Liver (tissue), 9 donors: Measurements from ENCODE around the gene MBNL3. TPM values are rescaled to one million over a fixed set of nuclear protein-coding genes. Genes with fewer than 3 reads are reported as not detected.

Experiments used
- DNase-seq: peaks from one replicate; pipeline ENCODE4 v3.0.0-alpha.2; 2017; ENCODE audit warnings: low spot score
- H3K27ac ChIP-seq, 2 donors: one replicate each; pipeline ENCODE4 v1.7.0; 2013; ENCODE audit warnings: inconsistent platforms in 2 of 2, low read length in 2 of 2, control low read depth in 1 of 2, low read depth in 1 of 2, mild to moderate bottlenecking in 1 of 2
- H3K27me3 ChIP-seq, 4 donors: one replicate each; pipeline versions ENCODE4 v1.6.1 to v1.7.0; 2013; ENCODE audit warnings: low read length in 3 of 4, inconsistent platforms in 1 of 4, mild to moderate bottlenecking in 1 of 4, moderate library complexity in 1 of 4; ENCODE audit not compliant: control insufficient read depth in 4 of 4, insufficient read depth in 4 of 4
- H3K36me3 ChIP-seq, 4 donors: one replicate each; pipeline versions ENCODE4 v1.6.1 to v1.7.0; 2013; ENCODE audit warnings: low read length in 3 of 4, mild to moderate bottlenecking in 3 of 4, low read depth in 1 of 4, moderate library complexity in 1 of 4; ENCODE audit not compliant: control insufficient read depth in 4 of 4, insufficient read depth in 3 of 4
- H3K4me1 ChIP-seq, 4 donors: one replicate each; pipeline versions ENCODE4 v1.6.1 to v1.7.0; 2013; ENCODE audit warnings: low read length in 3 of 4, mild to moderate bottlenecking in 3 of 4, moderate library complexity in 1 of 4; ENCODE audit not compliant: control insufficient read depth in 4 of 4, insufficient read depth in 4 of 4
- H3K4me3 ChIP-seq, 3 donors: one replicate each; pipeline versions ENCODE4 v1.6.1 to v1.7.0; 2013; ENCODE audit warnings: low read length in 3 of 3, control low read depth in 1 of 3, low read depth in 1 of 3, mild to moderate bottlenecking in 1 of 3
- H3K9ac ChIP-seq, 2 donors: one replicate each; pipeline ENCODE4 v1.7.0; 2013; ENCODE audit warnings: low read length in 2 of 2, mild to moderate bottlenecking in 2 of 2, moderate library complexity in 2 of 2, control low read depth in 1 of 2, low read depth in 1 of 2
- H3K9me3 ChIP-seq, 4 donors: one replicate each; pipeline versions ENCODE4 v1.6.1 to v1.7.0; 2013; ENCODE audit warnings: low read length in 3 of 4; ENCODE audit not compliant: control insufficient read depth in 4 of 4
- ATF3 ChIP-seq: IDR thresholded peaks from 2 replicates; pipeline ENCODE4 v1.6.1; 2016; ENCODE audit warnings: antibody characterized with exemption
- CTCF ChIP-seq: fragments of 150-350 bp; IDR thresholded peaks from 2 replicates; pipeline ENCODE4 v1.5.1; 2017; ENCODE audit warnings: improper control_type of control experiment, low read depth, low read length; ENCODE audit not compliant: missing input control
- EGR1 ChIP-seq, 2 donors: IDR thresholded peaks; 2 replicates each; pipeline ENCODE4 v1.6.1; 2016 to 2018; ENCODE audit warnings: antibody characterized with exemption in 2 of 2, low read depth in 2 of 2
- FOXA1 ChIP-seq: IDR thresholded peaks from 2 replicates; pipeline ENCODE4 v1.6.1; 2016; ENCODE audit warnings: antibody characterized with exemption
- FOXA2 ChIP-seq: IDR thresholded peaks from 2 replicates; pipeline ENCODE4 v1.6.1; 2016; ENCODE audit warnings: antibody characterized with exemption
- GABPA ChIP-seq, 2 donors: IDR thresholded peaks in 1 of 2; conservative IDR thresholded peaks in 1 of 2; 2 replicates each; pipeline ENCODE4 v1.6.1; 2016; ENCODE audit warnings: antibody characterized with exemption in 2 of 2, mild to moderate bottlenecking in 1 of 2, moderate library complexity in 1 of 2
- HNF4A ChIP-seq, 2 donors: conservative IDR thresholded peaks; 2 replicates each; pipeline ENCODE4 v1.6.1; 2016; ENCODE audit warnings: antibody characterized with exemption in 2 of 2, mild to moderate bottlenecking in 2 of 2
- HNF4G ChIP-seq: IDR thresholded peaks from 2 replicates; pipeline ENCODE4 v1.6.1; 2016; ENCODE audit warnings: antibody characterized with exemption
- JUND ChIP-seq, 2 donors: IDR thresholded peaks; 2 replicates each; pipeline ENCODE4 v1.6.1; 2016; ENCODE audit warnings: antibody characterized with exemption in 2 of 2
- MAX ChIP-seq: IDR thresholded peaks from 2 replicates; pipeline ENCODE4 v1.6.1; 2016; ENCODE audit warnings: antibody characterized with exemption
- NR2F2 ChIP-seq: IDR thresholded peaks from 2 replicates; pipeline ENCODE4 v1.6.1; 2016; ENCODE audit warnings: antibody characterized with exemption
- RAD21 ChIP-seq, 2 donors: IDR thresholded peaks; 2 replicates each; pipeline ENCODE4 v1.6.1; 2016; ENCODE audit warnings: antibody characterized with exemption in 2 of 2, mild to moderate bottlenecking in 2 of 2
- REST ChIP-seq: IDR thresholded peaks from 2 replicates; pipeline ENCODE4 v1.6.1; 2016; ENCODE audit warnings: antibody characterized with exemption, mild to moderate bottlenecking
- RXRA ChIP-seq, 2 donors: IDR thresholded peaks; 2 replicates each; pipeline ENCODE4 v1.6.1; 2017 to 2018; ENCODE audit warnings: antibody characterized with exemption in 2 of 2, mild to moderate bottlenecking in 1 of 2
- SP1 ChIP-seq: IDR thresholded peaks from 2 replicates; pipeline ENCODE4 v1.6.1; 2018; ENCODE audit warnings: antibody characterized with exemption, mild to moderate bottlenecking
- TAF1 ChIP-seq: conservative IDR thresholded peaks from 2 replicates; pipeline ENCODE4 v1.6.1; 2016; ENCODE audit warnings: antibody characterized with exemption, mild to moderate bottlenecking
- YY1 ChIP-seq: IDR thresholded peaks from 2 replicates; pipeline ENCODE4 v1.6.1; 2016; ENCODE audit warnings: antibody characterized with exemption, mild to moderate bottlenecking
- ZBTB33 ChIP-seq: IDR thresholded peaks from 2 replicates; pipeline ENCODE4 v1.6.1; 2016; ENCODE audit warnings: antibody characterized with exemption
- WGBS: extraction: QIAGEN DNeasy Blood & Tissue Kit; methylation state at CpG from one replicate; pipeline ENCODE4 v1.1.7; 2013; 5-methylcytosine and 5-hydroxymethylcytosine counted together
- polyA plus RNA-seq, 2 donors: library from polyadenylated mRNA; stranded (reverse) in 1 of 2; unstranded in 1 of 2; fragments of 200-250 nt in 1 of 2; fragments of >200 nt in 1 of 2; fragmentation: Nextera tagmentation in 1 of 2; extraction: Ambion mirVana in 1 of 2; gene quantifications; one replicate each; pipeline versions ENCODE4 v1.2.1 to v1.2.3, GENCODE V29; 2013 to 2015
- total RNA-seq, 2 donors: library from RNA; depleted of rRNA; stranded (reverse); fragments of >200 nt; gene quantifications; one replicate each; pipeline ENCODE4 v1.2.3, GENCODE V29; 2014
- donor health status: healthy.
- donor health status: healthy.
- donor health status: healthy.
- donor health status: healthy.
- donor health status: healthy.

The MBNL3 gene
- total and polyA plus RNA-seq, 4 donors: 20.6 to 149 (median 82.3) TPM

GRCh38 chrX:132373610-132374009 is 115.2 kb downstream of the MBNL3 start:
- DNase-seq: no peak
- Histone ChIP-seq H3K36me3 (no peaks in the 10 kb centered on the region), H3K4me1 (peaks cover 7 to 23% (median 16%) of the 10 kb centered on the region in 4 donors), H3K27ac (peak overlapping the region in 1 of 2 donors; percentile 42), H3K4me3 (no peak overlapping the region), H3K9ac (peak overlapping the region in 1 of 2 donors; percentile 22), H3K9me3 (no peaks in the 10 kb centered on the region), H3K27me3 (no peaks in the 10 kb centered on the region)
- 44% methylated on average over 3 of the region's 3 CpGs for WGBS
- TF ChIP-seq RXRA (IDR thresholded peaks at IDR 0.05) (peak in 1 of 2 donors; percentile 41), RAD21 (IDR thresholded peaks at IDR 0.05) (peak; percentile 15 to 18), TAF1 (no peak), ATF3 (no peak), FOXA2 (no peak), HNF4A (conservative IDR thresholded peaks at IDR 0.05) (peak in 1 of 2 donors; percentile 44)

GRCh38 chrX:132369617-132370326 is 119.1 kb downstream of the MBNL3 start:
- Histone ChIP-seq H3K36me3 (no peaks in the 10 kb centered on the region), H3K27me3 (no peaks in the 10 kb centered on the region), H3K27ac (peak overlapping the region; percentile 51 to 64), H3K4me1 (peaks cover 8 to 30% (median 22%) of the 10 kb centered on the region in 4 donors), H3K9me3 (no peaks in the 10 kb centered on the region), H3K4me3 (no peak overlapping the region), H3K9ac (no peak overlapping the region)
- WGBS: 29% methylated on average over 2 of the region's 2 CpGs
- TF ChIP-seq JUND (IDR thresholded peaks at IDR 0.05) (no peak), HNF4G (peak; percentile 67), FOXA1 (no peak), EGR1 (IDR thresholded peaks at IDR 0.05; ENCODE audit: low read depth in 2 of 2) (peak in 1 of 2 donors; percentile 39), NR2F2 (no peak), FOXA2 (peak; percentile 18), REST (peak; percentile 42), YY1 (peak; percentile 59), ZBTB33 (peak; percentile 31), RAD21 (IDR thresholded peaks at IDR 0.05) (peak; percentile 11 to 47), GABPA (IDR thresholded peaks at IDR 0.05 in 1 of 2, conservative IDR thresholded peaks at IDR 0.05 in 1 of 2) (peak in 1 of 2 donors; percentile 71), TAF1 (no peak), MAX (peak; percentile 48), ATF3 (peak; percentile 86), SP1 (peak; percentile 81), RXRA (IDR thresholded peaks at IDR 0.05) (peak; percentile 35 to 57), HNF4A (conservative IDR thresholded peaks at IDR 0.05) (peak; percentile 88 to 92), CTCF (no peak)
- no peak for DNase-seq
